ENCODE results near the gene BPIFB3.

- TF ChIP-seq POLR2A (IDR thresholded peaks at IDR 0.05; ENCODE audit: low read length) (no peak), GATA1 (IDR thresholded peaks at IDR 0.05; ENCODE audit: low read depth, low read length) (no peak)
Measured at GRCh38 chr20:33068251-33068939, 14.7 kb downstream of the BPIFB3 start.
